HuH-7.5 (cell line): ENCODE measurements around the gene GOT1.

Source experiments
- DNase-seq: peaks from one replicate; pipeline ENCODE4 v3.0.0; 2011; ENCODE audit warnings: low spot score

The GOT1 gene

DNA sequence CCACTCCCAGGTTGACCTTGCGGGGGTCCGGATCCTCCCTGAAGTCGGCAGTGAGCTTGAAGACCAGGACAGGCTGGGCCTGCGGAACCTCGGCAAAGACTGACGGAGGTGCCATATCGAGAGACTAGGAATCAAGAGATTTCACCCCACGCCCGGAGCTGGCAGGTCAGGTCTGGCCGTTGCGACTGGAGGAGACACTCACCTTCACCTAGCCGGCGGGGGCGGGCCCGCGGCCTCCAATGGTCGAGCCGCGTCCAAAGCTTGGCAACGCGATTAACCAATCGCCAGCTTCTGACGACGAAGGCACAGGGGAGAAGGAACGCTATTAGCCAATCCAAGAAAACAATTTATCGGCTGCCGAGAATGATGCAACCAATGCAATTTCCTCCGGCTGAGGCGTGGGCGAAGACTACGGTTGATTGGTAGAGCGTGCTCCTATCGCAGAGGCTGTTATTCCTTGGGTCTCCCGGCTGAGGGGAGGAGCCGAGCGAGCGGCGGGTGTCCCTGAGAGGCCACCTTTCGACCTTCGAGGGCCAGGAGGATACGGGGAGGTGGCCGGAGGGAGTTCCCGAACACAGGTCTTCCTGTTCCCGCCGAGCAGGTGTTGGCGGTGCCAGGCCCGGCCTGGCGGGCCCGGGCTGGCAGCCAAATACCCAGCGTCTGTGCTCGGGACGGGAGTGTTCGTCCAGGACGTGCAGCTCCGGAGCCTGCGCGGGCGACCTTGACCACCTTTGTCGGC, at the start of gene GOT1:
GOT1 (minus strand) TSS at position 174 of the 739 bp plus-strand sequence; CDS start at position 115, 59 bp downstream.
- peak; percentile 93 for DNase-seq

DNA sequence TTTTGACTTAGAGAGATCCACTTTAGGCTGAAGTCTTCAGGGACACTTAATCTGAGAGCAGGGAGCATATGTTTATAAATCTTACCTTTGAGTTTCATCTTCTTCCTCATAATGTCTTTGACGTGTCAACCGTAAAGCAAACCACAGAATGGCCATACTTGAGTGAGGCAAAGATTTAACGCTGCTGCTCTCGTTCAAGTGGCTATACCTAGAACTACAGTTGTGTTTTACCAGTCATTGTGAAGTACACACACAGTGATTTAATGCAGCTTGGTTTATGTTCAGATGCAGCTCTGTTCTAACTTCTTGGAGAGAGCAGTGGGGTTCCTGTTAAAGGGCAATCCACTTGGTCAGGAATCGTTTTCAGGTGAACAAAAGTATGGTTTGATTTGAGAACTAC, 39.9 kb upstream of the GOT1 start:
- DNase-seq: no peak

DNA sequence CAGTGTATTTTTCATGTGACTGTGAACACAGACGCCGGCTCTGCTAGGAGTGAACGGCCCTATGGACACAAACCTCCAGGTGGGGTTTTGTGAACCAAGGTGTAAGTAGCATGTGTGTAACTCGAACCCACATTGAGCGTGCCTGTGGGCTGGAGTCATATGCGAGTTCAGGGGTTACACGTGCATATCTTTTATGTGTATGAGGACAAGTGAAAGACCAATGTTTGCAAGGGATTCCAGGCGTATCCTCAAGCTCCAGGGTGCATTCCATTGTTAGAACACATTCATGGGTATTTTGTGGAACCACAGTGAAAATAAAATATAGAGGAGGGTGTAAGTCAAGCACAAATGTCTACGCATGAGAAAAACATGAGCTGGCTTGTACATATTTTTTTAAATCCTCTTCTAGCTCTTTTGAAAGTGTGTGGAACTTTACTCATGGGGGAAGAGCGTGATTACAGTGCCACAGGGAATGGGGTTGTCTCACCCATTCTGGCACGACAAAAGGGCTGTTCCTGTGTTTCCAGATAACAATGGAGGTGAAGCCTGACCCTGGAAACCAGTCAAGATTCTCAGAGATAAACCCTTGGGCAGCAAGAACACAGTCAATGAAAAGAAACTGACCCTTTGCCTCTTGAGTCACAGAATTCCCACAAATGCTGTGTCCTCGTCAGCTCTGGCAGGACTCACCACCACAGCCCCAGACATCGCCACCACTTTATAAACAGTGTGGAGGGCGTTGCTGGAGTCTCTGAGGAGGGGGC, 37.0 kb upstream of the GOT1 start:
- no peak for DNase-seq

DNA sequence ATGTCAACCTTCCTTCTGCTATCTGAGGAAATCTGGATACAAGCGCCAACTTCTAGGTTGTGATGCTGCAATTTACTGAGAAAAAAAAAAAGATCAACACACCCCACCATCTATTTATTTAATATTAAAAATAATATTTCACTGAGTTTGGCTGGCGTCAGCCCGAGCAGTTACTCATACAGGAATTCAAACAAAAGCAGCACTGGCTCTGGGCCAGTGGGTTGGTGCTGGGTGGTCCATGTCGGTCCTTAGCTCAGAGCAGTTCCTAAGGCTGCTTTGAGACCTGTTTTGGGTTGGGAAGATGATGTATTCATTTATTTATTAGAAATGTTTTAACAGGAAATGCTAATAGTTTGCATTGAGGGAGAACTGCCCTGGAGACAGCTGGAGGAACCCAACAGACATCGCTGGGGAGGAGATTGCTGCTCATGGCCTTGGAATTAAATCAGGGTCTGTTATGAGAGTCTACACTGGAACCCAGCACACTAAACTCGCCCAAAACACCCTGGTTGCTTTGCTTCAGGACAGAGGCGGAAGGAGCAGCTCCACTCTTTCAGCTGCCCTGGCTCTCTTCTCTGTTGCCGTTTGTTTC, 36.3 kb upstream of the GOT1 start:
- no peak for DNase-seq

DNA sequence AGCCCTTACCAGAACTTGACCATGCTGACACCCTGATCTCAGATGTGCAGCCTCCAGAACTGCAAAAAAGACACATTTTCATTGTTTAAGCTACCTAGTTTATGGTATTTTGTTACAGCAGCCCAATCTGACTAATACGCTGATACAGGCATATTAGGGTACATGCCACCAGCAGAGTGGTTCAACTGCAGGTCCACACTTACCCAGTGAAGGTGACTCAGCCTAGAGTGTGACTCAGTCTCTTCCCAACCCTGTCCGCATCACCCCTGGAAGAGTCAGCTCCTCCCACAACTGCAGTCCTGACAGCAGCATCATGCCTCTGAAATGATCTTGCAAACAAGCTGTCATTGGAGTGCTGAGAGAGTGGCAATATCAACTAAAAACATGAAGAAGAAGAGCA, 30.8 kb upstream of the GOT1 start:
- DNase-seq: no peak

DNA sequence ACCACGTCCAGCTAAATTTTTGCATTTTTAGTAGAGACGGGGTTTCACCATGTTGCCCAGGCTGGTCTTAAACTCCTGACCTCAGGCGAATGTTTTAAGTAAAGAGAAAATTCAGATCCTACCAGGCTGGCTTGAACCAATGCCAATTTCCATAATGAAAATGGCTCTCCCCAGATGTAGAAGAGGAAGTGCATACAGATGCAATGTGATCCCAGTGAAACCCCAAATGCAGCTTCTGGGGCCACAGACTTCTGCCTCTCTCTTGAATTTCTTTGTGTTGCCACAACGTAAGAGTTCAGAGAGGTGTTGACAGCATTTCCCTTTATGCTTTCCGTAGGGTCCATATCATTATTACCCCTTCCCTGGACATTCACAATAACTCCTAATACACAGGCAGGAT, 29.6 kb upstream of the GOT1 start:
- DNase-seq: no peak

DNA sequence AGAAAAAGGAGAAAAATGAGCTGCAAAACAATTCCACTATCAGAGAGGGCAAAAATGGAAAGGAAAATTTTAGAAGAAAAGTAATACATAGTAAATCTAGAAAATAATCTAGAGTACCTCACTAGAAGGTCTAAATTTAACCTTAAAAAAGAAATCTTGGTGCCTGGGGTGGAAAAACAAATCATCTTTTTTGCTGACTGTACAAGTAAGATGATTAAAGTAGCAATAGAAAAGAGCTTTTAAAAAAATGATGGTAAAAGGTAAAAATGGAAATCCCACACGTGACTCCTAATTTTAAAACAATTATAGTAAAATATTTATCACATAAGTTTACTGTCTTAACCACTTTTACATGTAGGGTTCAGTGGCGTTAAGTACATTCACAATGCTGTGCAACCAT, 28.8 kb upstream of the GOT1 start:
- no peak for DNase-seq

DNA sequence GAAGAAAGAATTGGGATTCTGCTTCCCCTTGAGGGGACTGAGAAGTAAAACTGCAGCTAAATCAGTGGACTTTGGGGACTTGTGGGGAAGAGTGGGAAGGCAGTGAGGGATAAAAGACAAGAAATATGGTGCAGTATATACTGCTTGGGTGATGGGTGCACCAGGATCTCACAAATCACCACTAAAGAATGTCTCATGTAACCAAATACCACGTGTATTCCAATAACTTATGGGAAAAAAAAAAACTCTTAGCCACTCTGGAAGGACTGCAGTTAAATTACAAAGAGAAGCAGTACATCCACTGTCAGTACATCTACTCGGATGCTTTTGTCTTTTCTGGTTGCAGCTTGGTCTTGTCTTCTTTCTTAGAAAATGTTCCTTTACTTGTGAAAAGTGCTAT, 27.4 kb upstream of the GOT1 start:
- DNase-seq: no peak

DNA sequence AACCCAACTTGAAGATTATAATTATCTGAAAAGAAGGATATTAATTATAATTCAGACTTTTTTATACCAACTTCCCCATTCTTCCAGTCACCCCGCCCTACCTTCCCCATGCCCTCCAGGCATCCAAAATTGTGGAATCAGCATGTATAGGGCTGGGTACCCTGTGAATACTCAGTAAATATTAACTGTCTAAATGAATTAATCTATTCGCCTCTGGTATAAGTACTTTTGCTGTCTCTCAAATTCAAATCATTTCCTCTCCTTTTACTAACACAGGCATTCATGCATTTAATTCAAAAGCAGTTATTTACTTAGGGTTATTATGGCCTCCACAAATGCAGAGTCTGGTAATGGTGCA, 26.5 kb upstream of the GOT1 start:
- no peak for DNase-seq

DNA sequence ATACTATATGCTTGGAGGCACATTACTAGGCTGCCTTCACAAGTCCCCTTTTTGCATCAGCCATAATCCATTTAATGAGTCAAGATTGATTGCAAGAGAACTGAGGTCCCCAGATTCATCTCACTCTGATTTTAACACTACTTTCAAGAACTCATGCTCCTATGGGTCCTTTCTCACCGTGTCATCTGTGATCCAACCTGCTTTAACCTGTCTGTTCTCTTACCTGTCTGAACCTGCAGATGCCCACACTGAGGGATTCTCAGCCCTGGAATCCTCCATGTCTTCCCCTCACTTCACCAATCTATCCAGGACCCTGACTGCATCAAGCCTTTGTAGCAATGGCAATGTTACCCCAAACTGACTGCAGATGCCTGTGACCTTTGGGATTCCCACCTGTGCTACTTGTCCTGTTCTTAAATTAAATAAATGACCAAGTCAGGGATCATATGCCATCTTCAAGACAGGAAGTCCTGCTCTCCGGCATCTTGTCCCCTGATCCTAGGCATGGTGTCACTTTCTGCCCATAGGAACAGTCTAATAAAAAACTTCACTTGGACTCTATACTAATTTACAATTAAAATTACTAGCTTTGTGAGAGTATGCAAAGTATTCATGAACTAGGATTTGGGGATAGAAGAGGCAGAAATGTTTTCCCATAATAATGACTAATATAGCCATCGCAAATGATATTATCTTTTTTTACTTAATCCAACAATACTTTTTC, 25.9 kb upstream of the GOT1 start:
- DNase-seq: no peak

DNA sequence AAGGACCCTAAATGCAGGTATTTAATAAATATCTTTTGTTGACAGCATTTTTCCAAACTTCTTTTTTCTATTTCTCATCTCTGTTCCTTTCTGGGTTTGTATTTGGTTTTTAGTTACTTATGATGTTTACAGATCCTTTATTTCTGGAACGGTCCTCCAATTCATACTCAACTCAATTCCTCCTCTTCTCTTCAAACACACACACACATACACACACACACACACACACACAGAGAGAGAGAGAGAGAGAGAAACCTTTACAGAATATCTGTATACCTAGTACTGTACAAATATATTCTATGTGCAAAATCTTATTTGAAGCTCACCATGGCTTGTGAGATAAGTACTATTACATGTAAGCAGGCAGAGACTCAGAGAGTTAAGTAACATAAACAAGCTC, 21.6 kb upstream of the GOT1 start:
- DNase-seq: no peak

DNA sequence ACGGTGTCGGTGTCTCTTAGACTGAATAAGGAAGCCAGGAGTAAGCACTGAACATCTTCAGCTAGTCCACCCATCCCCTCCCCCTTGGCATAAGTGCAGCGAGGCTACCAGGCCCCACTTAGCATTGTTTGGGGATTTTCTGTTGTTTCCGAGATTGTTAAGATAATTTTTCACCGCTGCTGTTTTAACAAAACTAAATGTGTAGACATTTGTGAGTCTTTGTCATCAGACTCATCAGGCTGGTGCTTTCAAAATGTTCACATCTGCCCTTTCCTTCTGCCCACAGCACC, 21.0 kb upstream of the GOT1 start:
- no peak for DNase-seq

DNA sequence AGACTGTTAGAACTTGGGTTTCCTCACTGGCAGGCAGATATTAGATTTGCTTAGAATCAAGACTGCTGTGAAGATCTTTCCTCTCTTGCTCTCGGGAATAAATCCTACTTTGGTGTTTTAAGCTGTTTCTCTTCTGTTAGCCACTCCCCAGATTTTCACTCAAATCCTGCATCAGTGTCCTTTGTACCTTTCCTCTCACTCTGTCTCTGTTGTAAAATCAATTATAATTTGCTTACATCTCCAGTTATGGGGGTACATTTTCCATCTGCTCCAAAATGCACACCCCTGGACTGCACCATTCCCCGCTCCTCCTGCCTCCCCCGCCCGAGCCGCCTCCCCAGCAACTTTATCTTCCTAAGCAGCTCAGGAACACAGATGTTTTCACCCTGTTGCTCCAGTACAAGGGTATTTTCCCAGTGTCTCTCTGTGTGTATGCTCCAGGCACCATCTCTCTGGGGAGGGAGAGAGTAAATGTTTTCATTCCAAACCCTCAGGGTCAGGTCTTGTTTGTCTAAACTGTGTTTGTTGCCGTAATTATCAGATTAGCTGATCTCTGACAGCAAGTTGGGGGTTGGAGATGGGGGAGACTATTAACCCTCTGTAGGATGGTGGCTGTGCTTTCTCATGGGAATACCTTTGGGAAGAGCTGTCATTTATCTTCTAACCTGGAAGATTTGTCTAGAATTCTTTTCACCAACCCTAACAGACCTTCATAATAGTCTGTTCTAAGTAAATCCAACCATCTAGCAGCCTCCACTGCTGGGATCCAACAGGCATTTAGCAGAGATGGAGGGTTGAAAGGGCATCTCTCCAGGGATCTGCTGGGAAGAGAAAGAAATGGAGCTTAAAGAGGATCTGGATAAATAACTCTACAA, 20.4 kb upstream of the GOT1 start:
- peak; percentile 31 for DNase-seq

DNA sequence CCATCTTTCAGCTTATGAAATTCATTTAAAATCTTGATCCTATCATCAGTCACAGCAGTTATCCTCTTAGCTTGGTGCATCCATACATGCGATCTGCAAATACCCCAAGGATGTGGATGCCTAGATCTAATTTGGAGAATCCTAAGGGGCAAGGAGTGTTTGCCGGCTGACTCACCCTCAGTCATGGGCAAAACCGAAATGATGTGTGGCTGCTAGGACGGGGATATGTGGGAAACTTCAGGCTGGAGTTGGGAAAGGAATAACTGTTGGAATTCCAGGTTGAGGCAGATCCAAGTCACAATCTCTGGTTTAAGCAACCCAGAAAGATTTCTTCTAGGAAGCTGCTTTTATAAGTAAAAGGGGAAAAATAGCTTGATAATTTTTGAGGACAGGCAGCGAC, 19.7 kb upstream of the GOT1 start:
- DNase-seq: no peak

DNA sequence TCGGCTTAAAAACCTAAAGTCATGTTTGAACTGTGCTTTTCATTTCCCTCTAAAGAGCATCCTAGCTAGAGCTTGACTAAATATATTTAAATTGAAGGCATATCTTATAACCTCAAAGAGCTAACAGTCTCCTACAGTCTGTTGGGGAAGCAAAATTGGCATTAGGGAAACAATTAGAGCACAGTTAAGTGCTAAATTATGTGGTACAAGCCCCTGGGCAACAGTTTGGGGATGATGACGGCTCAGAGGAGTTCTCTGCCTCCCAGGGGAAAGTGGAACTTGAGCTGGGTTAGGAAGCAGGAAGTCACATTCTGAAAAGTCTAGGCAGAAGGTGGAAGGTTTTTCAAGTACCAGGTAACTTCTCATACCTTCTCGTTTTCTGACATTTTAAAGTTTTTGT, 18.6 kb upstream of the GOT1 start:
- DNase-seq: no peak

DNA sequence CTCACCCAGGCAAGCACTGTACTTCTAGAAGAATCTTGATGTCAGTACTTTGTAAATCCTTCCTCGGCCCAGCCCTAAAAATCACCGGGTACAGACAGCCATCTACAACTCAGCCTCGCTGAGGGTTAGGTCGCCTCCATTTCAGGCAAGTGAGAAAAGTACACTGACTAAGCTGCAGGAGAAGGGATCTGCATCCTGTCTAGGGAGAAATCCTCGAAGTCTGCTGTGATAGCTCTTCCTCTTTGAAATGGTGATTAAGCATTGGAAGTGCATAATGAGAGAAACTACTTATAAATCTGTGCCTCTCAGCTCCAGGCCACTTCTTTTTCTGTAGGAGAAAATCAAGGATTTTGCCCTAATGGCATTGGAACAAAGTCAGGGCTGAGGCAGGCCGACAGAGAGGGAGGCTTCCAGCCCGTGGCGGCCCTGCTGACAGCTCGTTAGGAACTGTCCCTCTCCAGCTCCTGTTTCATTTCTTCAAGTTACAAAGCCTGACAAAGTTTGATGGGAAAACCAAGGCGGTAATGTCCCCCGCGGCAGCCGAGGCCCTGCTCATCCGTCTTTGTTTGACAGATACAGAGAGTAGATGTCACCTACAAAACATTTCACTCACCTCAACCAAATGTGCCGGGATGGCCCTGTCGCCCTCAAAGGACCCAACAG, 14.1 kb upstream of the GOT1 start:
- DNase-seq: no peak

DNA sequence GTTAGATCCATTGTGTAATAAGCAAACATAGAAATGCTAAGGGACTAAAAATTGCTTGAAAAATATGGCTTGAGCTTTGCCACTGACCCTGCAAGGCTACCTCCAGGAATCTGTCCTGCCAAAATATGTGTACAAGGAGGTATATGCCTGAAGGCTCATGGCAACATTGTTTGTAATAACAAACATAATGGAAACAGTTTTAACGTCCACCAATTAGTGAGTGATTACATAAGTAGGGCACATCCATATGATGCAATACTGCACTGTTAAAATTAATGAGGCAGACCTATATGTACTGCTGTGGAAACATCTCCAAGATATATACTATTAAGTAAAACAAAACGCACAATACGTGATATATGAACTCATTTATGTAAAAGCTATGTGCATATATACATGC, 13.1 kb upstream of the GOT1 start:
- no peak for DNase-seq

DNA sequence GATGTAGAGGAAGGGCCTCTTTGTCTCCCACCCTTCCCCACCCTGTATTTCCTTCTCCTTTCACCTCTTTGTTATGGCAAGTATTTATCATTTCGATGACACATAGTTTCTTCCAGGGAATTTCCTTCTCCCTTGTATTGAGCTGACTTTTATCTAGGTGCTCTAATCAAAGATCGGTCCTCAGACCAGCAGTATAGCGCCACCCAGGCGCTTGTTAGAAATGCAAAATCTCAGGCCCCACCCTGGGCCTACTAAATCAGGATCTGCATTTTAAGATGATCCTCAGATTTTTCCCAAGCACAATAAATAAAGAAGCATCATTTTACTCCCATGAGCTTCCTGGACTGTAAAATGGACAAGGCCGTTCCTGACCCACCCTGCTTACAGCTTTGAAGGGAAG, 12.0 kb upstream of the GOT1 start:
- DNase-seq: no peak

DNA sequence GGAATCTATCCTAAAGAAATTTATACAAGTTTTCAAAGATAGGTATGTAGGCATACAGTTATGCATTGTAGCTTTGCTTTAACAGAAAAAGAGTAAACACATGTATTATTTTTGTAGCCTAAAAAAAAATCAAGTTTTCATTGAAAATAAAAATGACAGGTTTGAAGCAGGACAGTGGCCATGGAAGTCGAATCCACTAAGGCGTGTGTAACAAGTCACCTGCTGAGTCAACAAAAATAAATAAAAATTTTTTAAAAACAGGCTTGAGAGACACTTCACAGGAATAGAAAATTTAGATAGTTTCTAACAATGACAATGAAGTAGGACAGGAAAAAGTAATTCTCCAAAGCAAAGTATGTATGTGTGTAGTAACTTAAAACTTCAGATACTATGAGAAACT, 8.5 kb upstream of the GOT1 start:
- DNase-seq: no peak

DNA sequence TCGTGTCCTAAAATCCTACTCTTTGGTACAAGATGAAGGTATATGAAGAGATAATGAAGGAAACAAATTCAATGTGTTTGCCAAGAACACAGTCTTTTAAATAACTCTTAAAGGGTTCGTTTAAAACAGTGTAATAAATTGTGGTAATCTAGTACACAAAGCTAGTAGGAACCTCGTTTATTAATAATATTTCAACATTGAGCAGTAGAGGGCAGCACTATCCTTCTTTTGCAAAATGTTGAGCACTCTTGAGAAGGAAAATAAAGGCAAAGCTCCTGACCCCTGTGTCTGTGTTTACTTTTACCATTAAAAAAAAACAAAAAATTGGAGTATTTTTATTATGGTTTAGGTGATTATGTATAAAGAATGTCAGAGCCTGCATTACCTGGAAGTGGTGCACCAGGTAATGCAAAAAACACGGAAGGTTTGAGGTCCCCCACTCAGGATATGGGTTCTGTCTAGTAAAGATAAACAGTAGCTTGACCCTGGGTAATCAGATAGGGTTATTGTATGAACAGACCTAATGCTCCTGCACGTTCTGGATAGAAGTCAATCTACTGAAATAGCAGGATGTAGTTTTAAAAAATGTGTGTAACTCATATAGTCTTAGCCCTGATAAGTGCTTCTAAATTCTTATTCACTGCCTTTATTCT, 5.7 kb upstream of the GOT1 start:
- no peak for DNase-seq
